Activated CD8-positive, alpha-beta T cell treated with anti-CD3 and anti-CD28 coated beads, Interleukin-2, amount 10 ng/mL, durations not matched to agents 7 days and 5 days (primary cell): Measurements from ENCODE around the gene PRUNE1. TPM values are rescaled to one million over a fixed set of nuclear protein-coding genes. Genes with fewer than 3 reads are reported as not detected.

Source experiments
- ATAC-seq: fragments of 150-1000 bp; cut with Tn5 transposase; one replicate; pipeline ENCODE4 v1.10.0; 2021; ENCODE audit warnings: moderate library complexity
- CTCF ChIA-PET: fragments of 350-600 bp; sonication (Branson Sonifier 250); formaldehyde crosslinking; loops from one replicate; lab custom pipeline; 2021; ENCODE audit warnings: antibody characterized with exemption; lab: Charles Lee
- POLR2A ChIA-PET: fragments of 350-600 bp; sonication (Branson Sonifier 250); formaldehyde crosslinking; loops from one replicate; lab custom pipeline; 2021; ENCODE audit warnings: antibody characterized with exemption; lab: Charles Lee
- DNase-seq: peaks from one replicate; pipeline ENCODE4 v3.0.0-alpha.2; 2020
- H3K27ac Mint-ChIP-seq: one replicate; pipeline ENCODE4 v1.8.0; 2021; ENCODE audit warnings: mild to moderate bottlenecking, mixed read lengths
- H3K27me3 Mint-ChIP-seq: one replicate; pipeline ENCODE4 v1.8.0; 2021; ENCODE audit warnings: low read depth, mixed read lengths
- H3K36me3 Mint-ChIP-seq: one replicate; pipeline ENCODE4 v1.8.0; 2021; ENCODE audit warnings: low read depth, mixed read lengths
- H3K4me1 Mint-ChIP-seq: one replicate; pipeline ENCODE4 v1.8.0; 2021; ENCODE audit warnings: low read depth, mixed read lengths
- H3K4me3 Mint-ChIP-seq: one replicate; pipeline ENCODE4 v1.8.0; 2021; ENCODE audit warnings: mild to moderate bottlenecking, mixed read lengths
- H3K9me3 Mint-ChIP-seq: one replicate; pipeline ENCODE4 v1.8.0; 2022; ENCODE audit warnings: mixed read lengths; ENCODE audit not compliant: insufficient read depth
- total RNA-seq, 2 experiments: library from RNA; stranded (reverse); gene quantifications; one replicate each; pipeline ENCODE4 v1.2.3, GENCODE V29; 2021

PRUNE1 gene
- total RNA-seq, 2 experiments from 2014 or later, result 15.8 to 19.0 TPM

GRCh38 chr1:151006327-151007052, 1.8 kb upstream of the PRUNE1 start, which contains the start of gene MINDY1:
TSS of gene MINDY1 (minus strand) at chr1:151006902. CDS start at chr1:151002617, 4,285 bp downstream.
- POLR2A ChIA-PET, result interaction anchor here (0.6 to 2.0 kb wide), 15 partner anchors 8 to 1557 kb away, joined by 3 to 8 read pairs (median 4); partner anchors contain the start of genes APH1A, C1orf56, CERS2 and GOLPH3L
- peaks cover 14% of the 10 kb centered on the region for H3K36me3 Mint-ChIP-seq
- no peaks in the 10 kb centered on the region for H3K9me3 Mint-ChIP-seq
- CTCF ChIA-PET, result interaction anchor here (0.7 to 5.9 kb wide), 21 partner anchors 11 to 446 kb away, joined by 3 to 94 read pairs (median 6); partner anchors contain the start of genes ANXA9, C1orf56, CDC42SE1 and GABPB2
- peak within 1 kb of the TSS; percentile 98 for H3K4me3 Mint-ChIP-seq
- peaks cover 86% of the 10 kb centered on the region for H3K4me1 Mint-ChIP-seq
- H3K27me3 Mint-ChIP-seq, result no peaks in the 10 kb centered on the region
- ATAC-seq, result peak; percentile 25
- peak within 1 kb of the TSS; percentile 91 for H3K27ac Mint-ChIP-seq
- DNase-seq, result peak; percentile 53

- no peaks in the 10 kb centered on the region for H3K27me3 Mint-ChIP-seq
- H3K4me1 Mint-ChIP-seq, result peaks cover 77% of the 10 kb centered on the region
- peaks cover 3% of the 10 kb centered on the region for H3K36me3 Mint-ChIP-seq
- ChIA-PET CTCF (interaction anchor here (1.9 to 5.9 kb wide), 5 partner anchors 12 to 52 kb away, joined by 7 to 94 read pairs (median 18); partner anchors contain the start of genes ANXA9, C1orf56, CDC42SE1 and MLLT11), POLR2A (interaction anchor here (0.6 to 2.0 kb wide), 2 partner anchors 148 to 149 kb away, joined by 3 to 5 read pairs; partner anchors contain the start of gene TNFAIP8L2)
- H3K27ac Mint-ChIP-seq, result peak overlapping the region; percentile 91
- peak; percentile 16 for ATAC-seq
- H3K9me3 Mint-ChIP-seq, result no peaks in the 10 kb centered on the region
- no peak for DNase-seq
- H3K4me3 Mint-ChIP-seq, result peak overlapping the region; percentile 98
These were observed 401 bp upstream of the PRUNE1 start for GRCh38 chr1:151007853-151008243.

- H3K4me1 Mint-ChIP-seq, result peaks cover 68% of the 10 kb centered on the region
- no peaks in the 10 kb centered on the region for H3K27me3 Mint-ChIP-seq
- peak overlapping the region; percentile 91 for H3K27ac Mint-ChIP-seq
- DNase-seq, result no peak
- peaks cover 3% of the 10 kb centered on the region for H3K36me3 Mint-ChIP-seq
- ChIA-PET CTCF (interaction anchor here (1.0 to 1.5 kb wide), 3 partner anchors 15 to 39 kb away, joined by 3 to 4 read pairs (median 4); partner anchors contain the start of gene C1orf56), POLR2A (no interaction called here)
- ATAC-seq, result no peak
- H3K9me3 Mint-ChIP-seq, result no peaks in the 10 kb centered on the region
- H3K4me3 Mint-ChIP-seq, result peak overlapping the region; percentile 98
These were observed 948 bp downstream of the PRUNE1 start for GRCh38 chr1:151009206-151009587.

GRCh38 chr1:151009674-151010345, 1.6 kb downstream of the PRUNE1 start:
- Mint-ChIP-seq H3K4me1 (peaks cover 63% of the 10 kb centered on the region), H3K36me3 (peaks cover 3% of the 10 kb centered on the region), H3K27me3 (no peaks in the 10 kb centered on the region), H3K27ac (no peak overlapping the region), H3K4me3 (peak overlapping the region; percentile 98), H3K9me3 (no peaks in the 10 kb centered on the region)
- CTCF ChIA-PET, result interaction anchor here (1.0 to 1.5 kb wide), 4 partner anchors 14 to 38 kb away, joined by 3 to 4 read pairs (median 4); partner anchors contain the start of gene C1orf56
- POLR2A ChIA-PET, result no interaction called here
- DNase-seq (no peak), ATAC-seq (no peak)

GRCh38 chr1:151010346-151010726, 2.1 kb downstream of the PRUNE1 start:
- Mint-ChIP-seq H3K4me1 (peaks cover 60% of the 10 kb centered on the region), H3K9me3 (no peaks in the 10 kb centered on the region), H3K27me3 (no peaks in the 10 kb centered on the region), H3K4me3 (no peak overlapping the region), H3K27ac (no peak overlapping the region), H3K36me3 (peaks cover 3% of the 10 kb centered on the region)
- ATAC-seq (no peak), DNase-seq (no peak)
- ChIA-PET POLR2A (no interaction called here), CTCF (interaction anchor here (1.0 to 1.5 kb wide), 3 partner anchors 14 to 38 kb away, joined by 4 to 5 read pairs (median 4); partner anchors contain the start of gene C1orf56)

GRCh38 chr1:151011154-151011850, 3.1 kb downstream of the PRUNE1 start:
- Mint-ChIP-seq H3K9me3 (no peaks in the 10 kb centered on the region), H3K27me3 (no peaks in the 10 kb centered on the region), H3K36me3 (peaks cover 3% of the 10 kb centered on the region), H3K4me3 (no peak overlapping the region), H3K4me1 (peaks cover 50% of the 10 kb centered on the region), H3K27ac (peak overlapping the region; percentile 69)
- ATAC-seq (no peak), DNase-seq (no peak)
- ChIA-PET POLR2A (interaction anchor here (1.1 kb wide), 1 partner anchor 13 kb away, joined by 3 read pairs; no protein-coding TSS in a partner anchor), CTCF (interaction anchor here (0.5 to 1.9 kb wide), 7 partner anchors 12 to 331 kb away, joined by 3 to 6 read pairs (median 4); partner anchors contain the start of genes C1orf56, CDC42SE1 and TNFAIP8L2)

- ChIA-PET POLR2A (no interaction called here), CTCF (interaction anchor here (1.0 to 1.9 kb wide), 4 partner anchors 12 to 144 kb away, joined by 3 to 6 read pairs (median 4); partner anchors contain the start of gene TNFAIP8L2)
- H3K4me1 Mint-ChIP-seq, result peaks cover 35% of the 10 kb centered on the region
- no peaks in the 10 kb centered on the region for H3K9me3 Mint-ChIP-seq
- H3K4me3 Mint-ChIP-seq, result no peak overlapping the region
- ATAC-seq, result no peak
- no peak overlapping the region for H3K27ac Mint-ChIP-seq
- DNase-seq, result no peak
- H3K27me3 Mint-ChIP-seq, result no peaks in the 10 kb centered on the region
- H3K36me3 Mint-ChIP-seq, result peaks cover 3% of the 10 kb centered on the region
These were observed 4.6 kb downstream of the PRUNE1 start for GRCh38 chr1:151012684-151013471.

GRCh38 chr1:151013518-151013917, 5.3 kb downstream of the PRUNE1 start:
- CTCF ChIA-PET, result no interaction called here
- H3K36me3 Mint-ChIP-seq, result peaks cover 4% of the 10 kb centered on the region
- no peak overlapping the region for H3K4me3 Mint-ChIP-seq
- no peak overlapping the region for H3K27ac Mint-ChIP-seq
- POLR2A ChIA-PET, result no interaction called here
- peaks cover 30% of the 10 kb centered on the region for H3K4me1 Mint-ChIP-seq
- H3K9me3 Mint-ChIP-seq, result no peaks in the 10 kb centered on the region
- ATAC-seq (no peak), DNase-seq (no peak)
- no peaks in the 10 kb centered on the region for H3K27me3 Mint-ChIP-seq

- CTCF ChIA-PET, result interaction anchor here (0.6 to 4.0 kb wide), 37 partner anchors 10 to 227 kb away, joined by 3 to 60 read pairs (median 5); partner anchors contain the start of genes BNIPL, C1orf56, CDC42SE1 and GABPB2
- ATAC-seq (peak; percentile 100), DNase-seq (peak; percentile 92)
- POLR2A ChIA-PET, result interaction anchor here (0.6 to 0.9 kb wide), 3 partner anchors 33 to 132 kb away, joined by 3 read pairs; partner anchors contain the start of genes CDC42SE1 and TNFAIP8L2
- H3K27ac Mint-ChIP-seq, result peak overlapping the region; percentile 74
- peaks cover 7% of the 10 kb centered on the region for H3K4me1 Mint-ChIP-seq
- peaks cover 24% of the 10 kb centered on the region for H3K36me3 Mint-ChIP-seq
- peak overlapping the region; percentile 45 for H3K4me3 Mint-ChIP-seq
- H3K27me3 Mint-ChIP-seq, result no peaks in the 10 kb centered on the region
- H3K9me3 Mint-ChIP-seq, result no peaks in the 10 kb centered on the region
These were observed 16.4 kb downstream of the PRUNE1 start for GRCh38 chr1:151024540-151025146.

GRCh38 chr1:151026460-151026859, 18.2 kb downstream of the PRUNE1 start:
- Mint-ChIP-seq H3K27ac (no peak overlapping the region), H3K9me3 (no peaks in the 10 kb centered on the region), H3K27me3 (no peaks in the 10 kb centered on the region), H3K4me3 (no peak overlapping the region), H3K36me3 (peaks cover 28% of the 10 kb centered on the region), H3K4me1 (peaks cover 7% of the 10 kb centered on the region)
- ChIA-PET POLR2A (no interaction called here), CTCF (interaction anchor here (3.4 to 4.0 kb wide), 3 partner anchors 21 to 130 kb away, joined by 31 to 60 read pairs (median 52); partner anchors contain the start of genes C1orf56 and TNFAIP8L2)
- ATAC-seq (no peak), DNase-seq (no peak)
